Measurements from ENCODE around the gene RPRD2.

RPRD2 gene

GRCh38 chr1:150473659-150474058 is 109.7 kb downstream of the RPRD2 start:
- no peak for DNase-seq

- DNase-seq = no peak
Observed at GRCh38 chr1:150474869-150475268, 110.9 kb downstream of the RPRD2 start.

GRCh38 chr1:150476754-150477153 is 112.8 kb downstream of the RPRD2 start:
- no peak for DNase-seq

- DNase-seq = no peak
Observed at GRCh38 chr1:150477320-150477719, 113.4 kb downstream of the RPRD2 start.

GRCh38 chr1:150477733-150478132 is 113.8 kb downstream of the RPRD2 start:
- no peak for DNase-seq

GRCh38 chr1:150479370-150479769 is 115.4 kb downstream of the RPRD2 start:
- no peak for DNase-seq

- no peak for DNase-seq
Observed at GRCh38 chr1:150479927-150480352, 116.0 kb downstream of the RPRD2 start.

- DNase-seq = no peak
Observed at GRCh38 chr1:150484431-150484830, 120.5 kb downstream of the RPRD2 start.

GRCh38 chr1:150484861-150485260 is 120.9 kb downstream of the RPRD2 start:
- DNase-seq = no peak

- DNase-seq = peak; percentile 83
Observed at GRCh38 chr1:150486966-150487762, 123.2 kb downstream of the RPRD2 start, which contains the start of gene TARS2. TSS of gene TARS2 (plus strand) at chr1:150487419. CDS start at chr1:150487451, 32 bp downstream.

- DNase-seq = no peak
Observed at GRCh38 chr1:150487763-150488115, 123.8 kb downstream of the RPRD2 start.

GRCh38 chr1:150493175-150493574 is 129.2 kb downstream of the RPRD2 start:
- no peak for DNase-seq

GRCh38 chr1:150498342-150498741 is 134.4 kb downstream of the RPRD2 start:
- DNase-seq = no peak

GRCh38 chr1:150505431-150505830 is 141.5 kb downstream of the RPRD2 start:
- DNase-seq = no peak

GRCh38 chr1:150507912-150508864 is 144.2 kb downstream of the RPRD2 start, which contains the start of gene ECM1:
TSS of gene ECM1 (plus strand) at chr1:150508109. CDS start at chr1:150508210, 101 bp downstream.
- no peak for DNase-seq

GRCh38 chr1:150508982-150509381 is 145.0 kb downstream of the RPRD2 start:
- DNase-seq = no peak

- DNase-seq = no peak
Observed at GRCh38 chr1:150511551-150511950, 147.6 kb downstream of the RPRD2 start.

GRCh38 chr1:150511985-150512660 is 148.2 kb downstream of the RPRD2 start:
- no peak for DNase-seq

GRCh38 chr1:150512846-150513245 is 148.9 kb downstream of the RPRD2 start:
- DNase-seq = no peak

GRCh38 chr1:150513351-150513791 is 149.4 kb downstream of the RPRD2 start:
- DNase-seq = no peak

GRCh38 chr1:150514260-150514659 is 150.3 kb downstream of the RPRD2 start:
- no peak for DNase-seq

- DNase-seq = no peak
Observed at GRCh38 chr1:150514913-150515327, 151.0 kb downstream of the RPRD2 start.
